Jurkat, Clone E6-1 (cell line): ENCODE data around the gene PKIB.
"Not testable (repeated sequence)": the region's sequence is repeated elsewhere in the genome, so short reads cannot be mapped to it uniquely, and the experiment has no call there.

Experiments used
- DNase-seq: peaks from one replicate; pipeline ENCODE4 v3.0.0-alpha.2; 2011; ENCODE audit warnings: low read depth, low spot score
- H3K4me3 ChIP-seq: 2 replicates; pipeline ENCODE4 v1.5.1; 2011; ENCODE audit warnings: mild to moderate bottlenecking, low read length, control low read depth, moderate library complexity

PKIB gene

GRCh38 chr6:122616877-122617276 lies 6.7 kb downstream of the PKIB start:
- DNase-seq: no peak
- no peak overlapping the region for H3K4me3 ChIP-seq

- no peak for DNase-seq
- no peak overlapping the region for H3K4me3 ChIP-seq
These were observed 9.1 kb downstream of the PKIB start for GRCh38 chr6:122619309-122619708.

- DNase-seq: no peak
- no peak overlapping the region for H3K4me3 ChIP-seq
These were observed 10.2 kb downstream of the PKIB start for GRCh38 chr6:122620428-122620827.

GRCh38 chr6:122620902-122621301 lies 10.7 kb downstream of the PKIB start:
- H3K4me3 ChIP-seq: no peak overlapping the region
- no peak for DNase-seq

GRCh38 chr6:122621638-122622037 lies 11.4 kb downstream of the PKIB start:
- H3K4me3 ChIP-seq: no peak overlapping the region
- DNase-seq: no peak

- no peak overlapping the region for H3K4me3 ChIP-seq
- DNase-seq: no peak
These were observed 12.3 kb downstream of the PKIB start for GRCh38 chr6:122622479-122622878.

- H3K4me3 ChIP-seq: no peak overlapping the region
- DNase-seq: no peak
These were observed 13.1 kb downstream of the PKIB start for GRCh38 chr6:122623279-122623678.

- H3K4me3 ChIP-seq: no peak overlapping the region
- DNase-seq: no peak
These were observed 14.6 kb downstream of the PKIB start for GRCh38 chr6:122624853-122625252.

- DNase-seq: no peak
- no peak overlapping the region for H3K4me3 ChIP-seq
These were observed 18.5 kb downstream of the PKIB start for GRCh38 chr6:122628714-122629113.

GRCh38 chr6:122631571-122632249 lies 21.5 kb downstream of the PKIB start:
- no peak for DNase-seq

GRCh38 chr6:122640366-122640765 lies 30.2 kb downstream of the PKIB start:
- no peak overlapping the region for H3K4me3 ChIP-seq
- no peak for DNase-seq

More at GRCh38 chr6:122631571-122632249, 21.5 kb downstream of the PKIB start:
- H3K4me3 ChIP-seq: no peak overlapping the region

GRCh38 chr6:122641819-122642218 lies 31.6 kb downstream of the PKIB start:
- H3K4me3 ChIP-seq: no peak overlapping the region
- DNase-seq: no peak

GRCh38 chr6:122642604-122643003 lies 32.4 kb downstream of the PKIB start:
- H3K4me3 ChIP-seq, DNase-seq: not testable (repeated sequence)

GRCh38 chr6:122645256-122645655 lies 35.1 kb downstream of the PKIB start:
- DNase-seq: no peak
- no peak overlapping the region for H3K4me3 ChIP-seq

- DNase-seq: no peak
- no peak overlapping the region for H3K4me3 ChIP-seq
These were observed 37.6 kb downstream of the PKIB start for GRCh38 chr6:122647765-122648164.

- no peak overlapping the region for H3K4me3 ChIP-seq
- no peak for DNase-seq
These were observed 38.5 kb downstream of the PKIB start for GRCh38 chr6:122648726-122649125.

- H3K4me3 ChIP-seq: no peak overlapping the region
- DNase-seq: no peak
These were observed 39.5 kb downstream of the PKIB start for GRCh38 chr6:122649701-122650100.

- H3K4me3 ChIP-seq: no peak overlapping the region
- DNase-seq: no peak
These were observed 40.2 kb downstream of the PKIB start for GRCh38 chr6:122650403-122650802.

- DNase-seq: no peak
- no peak overlapping the region for H3K4me3 ChIP-seq
These were observed 40.8 kb downstream of the PKIB start for GRCh38 chr6:122651031-122651430.

- no peak for DNase-seq
- no peak overlapping the region for H3K4me3 ChIP-seq
These were observed 41.4 kb downstream of the PKIB start for GRCh38 chr6:122651604-122652003.

GRCh38 chr6:122652431-122652830 lies 42.2 kb downstream of the PKIB start:
- H3K4me3 ChIP-seq: no peak overlapping the region
- no peak for DNase-seq
